HCT116 (cell line): ENCODE results near the gene RNF4. TPM values are rescaled to one million over a fixed set of nuclear protein-coding genes. Genes with fewer than 3 reads are reported as not detected.

ENCODE experiments used
- ATAC-seq: fragments of 200-7000 bp; cut with Tn5 transposase; 2 replicates; pipeline ENCODE4 v1.9.1; 2020; ENCODE audit warnings: mild to moderate bottlenecking, moderate library complexity
- BruUV-seq: library from RNA; stranded (reverse); fragments of 400-500 nt; replicated peaks from 2 replicates; lab custom pipeline; 2021; lab: Mats Ljungman, UMichigan
- CTCF ChIA-PET: fragments of 300-600 bp; sonication (Branson Sonifier 250); formaldehyde crosslinking; loops from one replicate; lab custom pipeline; 2021; ENCODE audit warnings: antibody characterized with exemption; lab: Charles Lee
- POLR2A ChIA-PET: fragments of 300-600, 350-600 bp; sonication (Branson Sonifier 250); formaldehyde crosslinking; loops from one replicate; lab custom pipeline; 2021; ENCODE audit warnings: antibody characterized with exemption; lab: Charles Lee
- RAD21 ChIA-PET, 2 experiments: fragments of 300-600 bp; sonication (Branson Sonifier 250); formaldehyde crosslinking; loops; one replicate each; lab custom pipeline; 2023; ENCODE audit warnings: low total read pairs in 2 of 2; ENCODE audit not compliant: uncharacterized antibody in 2 of 2, unreplicated experiment in 2 of 2, low non-redundant PET in 1 of 2; lab: Charles Lee
- DNase-seq: peaks from one replicate; pipeline ENCODE4 v3.0.0-alpha.2; 2010; ENCODE audit warnings: low read depth, low spot score
- H2AFZ ChIP-seq: fragments of 200-600 bp; shearing (Covaris generic), sonication (generic); 2 replicates; pipeline ENCODE4 v1.6.1; 2017; ENCODE audit warnings: low read depth, mixed run types, mixed read lengths, antibody characterized with exemption, low read length; ENCODE audit not compliant: poor library complexity, severe bottlenecking
- H3K27ac ChIP-seq: 2 replicates; pipeline ENCODE4 v1.5.1; 2012; ENCODE audit warnings: low read depth, low read length
- H3K27me3 ChIP-seq: fragments of 200-600 bp; sonication (generic); 2 replicates; pipeline ENCODE4 v1.6.1; 2016; ENCODE audit warnings: mixed run types, low read length, mixed read lengths; ENCODE audit not compliant: insufficient read depth
- H3K36me3 ChIP-seq, 2 experiments: fragments of 200-500 bp in 1 of 2; fragments of 200-600 bp in 1 of 2; sonication (Bioruptor generic) in 1 of 2; sonication (generic) in 1 of 2; 2 replicates each; pipeline versions ENCODE4 v1.5.1 to v1.6.1; 2014 to 2016; ENCODE audit warnings: low read length in 2 of 2, inconsistent platforms in 1 of 2, mixed read lengths in 1 of 2, mixed run types in 1 of 2; ENCODE audit not compliant: insufficient read depth in 2 of 2, control insufficient read depth in 1 of 2
- H3K4me1 ChIP-seq, 2 experiments: fragments of 200-600 bp in 1 of 2; sonication (generic) in 1 of 2; 2 replicates each; pipeline versions ENCODE4 v1.5.1 to v1.6.1; 2012 to 2017; ENCODE audit warnings: low read length in 2 of 2, inconsistent platforms in 1 of 2, mild to moderate bottlenecking in 1 of 2, mixed read lengths in 1 of 2, mixed run types in 1 of 2, moderate library complexity in 1 of 2; ENCODE audit not compliant: insufficient read depth in 2 of 2, control insufficient read depth in 1 of 2
- H3K4me2 ChIP-seq: fragments of 200-600 bp; sonication (generic); 2 replicates; pipeline ENCODE4 v1.6.1; 2017; ENCODE audit warnings: mixed run types, low read length, mixed read lengths
- H3K4me3 ChIP-seq, 2 experiments: fragments of 200-600 bp in 1 of 2; sonication (generic) in 1 of 2; replicated peaks in 1 of 2; 2 replicates each; pipeline ENCODE4 v1.5.1; 2011 to 2016; ENCODE audit warnings: low read length in 2 of 2, control low read depth in 1 of 2, low read depth in 1 of 2, mild to moderate bottlenecking in 1 of 2, mixed read lengths in 1 of 2, mixed run types in 1 of 2
- H3K79me2 ChIP-seq: fragments of 200-600 bp; sonication (generic); 2 replicates; pipeline ENCODE4 v1.6.1; 2017; ENCODE audit warnings: mild to moderate bottlenecking, mixed run types, low read length, moderate library complexity, mixed read lengths; ENCODE audit not compliant: insufficient read depth
- H3K9ac ChIP-seq: fragments of 200-600 bp; sonication (generic); 2 replicates; pipeline ENCODE4 v1.6.1; 2016; ENCODE audit warnings: low read length, mixed read lengths
- H3K9me2 ChIP-seq: fragments of 200-600 bp; sonication (generic), shearing (Covaris generic); 2 replicates; pipeline ENCODE4 v1.6.1; 2017; ENCODE audit warnings: mixed run types, mild to moderate bottlenecking, moderate library complexity; ENCODE audit not compliant: insufficient read depth
- H3K9me3 ChIP-seq, 2 experiments: fragments of 200-500 bp in 1 of 2; fragments of 200-600 bp in 1 of 2; sonication (Bioruptor generic) in 1 of 2; sonication (generic) in 1 of 2; 2 replicates each; pipeline ENCODE4 v1.6.1; 2014 to 2017; ENCODE audit warnings: low read length in 2 of 2, mixed read lengths in 2 of 2, inconsistent platforms in 1 of 2, low read depth in 1 of 2, mild to moderate bottlenecking in 1 of 2, mixed run types in 1 of 2, moderate library complexity in 1 of 2; ENCODE audit not compliant: control insufficient read depth in 1 of 2, insufficient read depth in 1 of 2
- H4K20me1 ChIP-seq: fragments of 200-600 bp; sonication (generic), shearing (Covaris generic); 2 replicates; pipeline ENCODE4 v1.6.1; 2017; ENCODE audit warnings: mixed run types, mild to moderate bottlenecking, moderate library complexity; ENCODE audit not compliant: insufficient read depth
- EGR1 ChIP-seq: IDR thresholded peaks from 2 replicates; pipeline ENCODE4 v1.6.1; 2012; ENCODE audit warnings: low read depth
- EZH2 ChIP-seq: fragments of 200-600 bp; sonication (generic); IDR thresholded peaks from 2 replicates; pipeline ENCODE4 v1.6.1; 2017; ENCODE audit warnings: antibody characterized with exemption, mixed run types
- POLR2A ChIP-seq: IDR thresholded peaks from 2 replicates; pipeline ENCODE4 v1.7.0; 2011; ENCODE audit warnings: borderline replicate concordance; ENCODE audit not compliant: insufficient read depth, insufficient read length; ENCODE audit errors: extremely low read depth
- SIN3A ChIP-seq: IDR thresholded peaks from 2 replicates; pipeline ENCODE4 v1.6.1; 2012; ENCODE audit warnings: low read depth
- SRF ChIP-seq: IDR thresholded peaks from 2 replicates; pipeline ENCODE4 v1.6.1; 2012; ENCODE audit warnings: low read depth
- YY1 ChIP-seq: IDR thresholded peaks from 2 replicates; pipeline ENCODE4 v1.6.1; 2011; ENCODE audit warnings: low read length, low read depth, moderate library complexity, mild to moderate bottlenecking; ENCODE audit not compliant: insufficient replicate concordance; ENCODE audit errors: extremely low read depth
- ZFX ChIP-seq: fragments of 450-650 bp; IDR thresholded peaks from 2 replicates; pipeline ENCODE4 v1.6.1; 2017
- ZNF274 ChIP-seq: fragments of 200-500 bp; sonication (Bioruptor generic); IDR thresholded peaks from 2 replicates; pipeline ENCODE4 v1.6.1; 2014; ENCODE audit warnings: mild to moderate bottlenecking, low read depth, low read length, inconsistent platforms
- intact Hi-C: fragments of 100-400 bp; cut with micrococcal nuclease; formaldehyde crosslinking; loops from 2 replicates; pipeline ENCODE4 v1.10.0; 2022
- total RNA-seq: library from RNA; stranded (reverse); gene quantifications from one replicate; pipeline ENCODE4 v1.2.1, GENCODE V29; 2021; ENCODE audit not compliant: unreplicated experiment
- TF ChIP-seq, protein P1 (sequence below): IDR thresholded peaks from 2 replicates; pipeline ENCODE4 v1.6.1; 2012
- TF ChIP-seq, protein P2 (sequence below): IDR thresholded peaks from 2 replicates; pipeline ENCODE4 v1.6.1; 2012
- TF ChIP-seq, protein P3 (sequence below): IDR thresholded peaks from 2 replicates; pipeline ENCODE4 v1.6.1; 2012; ENCODE audit warnings: low read depth

RNF4 gene
- total RNA-seq, 1 experiment from 2014 or later = 62.3 TPM

DNA sequence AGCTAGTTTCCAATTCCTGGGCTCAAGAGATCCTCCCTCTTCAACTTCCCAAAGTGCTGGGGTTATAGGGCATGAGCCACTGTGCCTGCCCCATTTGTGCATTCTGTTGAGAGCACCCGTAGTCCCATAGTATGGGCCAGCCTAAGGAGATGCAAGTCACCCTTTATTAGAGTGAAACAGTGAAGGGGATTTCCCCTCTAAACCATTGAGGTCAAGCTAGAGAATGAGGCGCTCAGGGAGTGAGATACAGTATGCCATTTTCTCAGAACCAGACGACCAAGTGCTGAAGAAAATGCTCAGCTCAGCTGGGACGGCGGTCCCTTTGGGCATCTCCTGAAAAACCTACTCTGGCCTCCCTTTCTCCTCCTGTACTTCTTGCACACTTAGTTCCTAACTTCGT, 18.7 kb downstream of the RNF4 start:
- POLR2A ChIA-PET = no interaction called here
- DNase-seq (no peak), ATAC-seq (no peak)
- no TSS peak for BruUV-seq
- Histone ChIP-seq H3K27ac (no peak overlapping the region), H3K9ac (no peak overlapping the region), H3K27me3 (no peaks in the 10 kb centered on the region), H3K9me3 (no peaks in the 10 kb centered on the region), H3K4me1 (no peaks in the 10 kb centered on the region), H3K4me3 (no peak overlapping the region), H3K79me2 (peaks cover 99% of the 10 kb centered on the region), H3K4me2 (no peak overlapping the region), H4K20me1 (peaks cover 20% of the 10 kb centered on the region; the same call in 1 of the 2 replicates), H2AFZ (no peak overlapping the region), H3K36me3 (peaks cover 9 to 32% of the 10 kb centered on the region in 2 experiments), H3K9me2 (no peaks in the 10 kb centered on the region)
- TF ChIP-seq POLR2A = no peak
- no peak for TF ChIP-seq EGR1
- no peak for TF ChIP-seq EZH2
- no peak for TF ChIP-seq SIN3A
- RAD21 ChIA-PET = no interaction called here
- intact Hi-C loops = no loop called here
- CTCF ChIA-PET = no interaction called here

DNA sequence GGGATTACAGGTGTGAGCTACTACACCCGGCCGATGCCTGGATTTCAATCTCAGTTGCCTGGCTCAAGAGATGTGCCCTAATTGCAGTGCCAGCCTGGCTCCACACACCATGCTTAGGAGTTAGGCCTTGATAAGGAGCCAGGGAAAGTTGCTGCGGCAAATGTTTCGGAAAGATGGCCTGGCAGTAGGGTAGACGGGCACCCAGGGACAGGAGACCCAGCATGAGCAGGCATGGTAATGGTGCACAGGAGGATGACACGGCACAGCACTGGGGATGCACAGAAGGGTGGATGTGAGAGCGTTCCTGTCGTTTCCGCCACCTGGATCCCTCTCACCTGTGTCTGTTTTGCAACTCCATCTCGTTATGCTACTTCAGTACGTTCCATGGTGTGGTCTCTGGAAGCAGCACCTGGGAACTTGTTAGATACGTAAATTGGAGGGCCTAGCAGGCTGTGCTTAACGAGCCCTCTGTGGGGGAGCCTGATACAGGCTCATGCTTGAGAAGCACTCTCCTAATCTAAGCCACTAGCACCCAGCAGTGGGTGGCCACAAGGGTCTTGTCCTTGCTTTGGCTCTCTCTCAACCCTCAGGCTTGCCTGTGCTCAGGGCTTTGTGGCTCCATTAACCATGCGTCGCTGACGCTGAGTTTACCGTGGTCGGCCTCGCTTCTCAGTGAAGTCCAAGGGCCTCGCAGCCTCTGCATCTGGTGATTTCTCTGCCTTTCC, 20.3 kb downstream of the RNF4 start:
- no peak for TF ChIP-seq EGR1
- TF ChIP-seq, protein P1, sequence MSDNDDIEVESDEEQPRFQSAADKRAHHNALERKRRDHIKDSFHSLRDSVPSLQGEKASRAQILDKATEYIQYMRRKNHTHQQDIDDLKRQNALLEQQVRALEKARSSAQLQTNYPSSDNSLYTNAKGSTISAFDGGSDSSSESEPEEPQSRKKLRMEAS = no peak
- TF ChIP-seq EZH2 = no peak
- no peak for TF ChIP-seq SIN3A
- no peak for TF ChIP-seq ZFX
- no peak for TF ChIP-seq YY1
- no peak for TF ChIP-seq SRF
- no peak for TF ChIP-seq ZNF274
- TF ChIP-seq, protein P2, sequence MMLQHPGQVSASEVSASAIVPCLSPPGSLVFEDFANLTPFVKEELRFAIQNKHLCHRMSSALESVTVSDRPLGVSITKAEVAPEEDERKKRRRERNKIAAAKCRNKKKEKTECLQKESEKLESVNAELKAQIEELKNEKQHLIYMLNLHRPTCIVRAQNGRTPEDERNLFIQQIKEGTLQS = no peak
- TF ChIP-seq, protein P3, sequence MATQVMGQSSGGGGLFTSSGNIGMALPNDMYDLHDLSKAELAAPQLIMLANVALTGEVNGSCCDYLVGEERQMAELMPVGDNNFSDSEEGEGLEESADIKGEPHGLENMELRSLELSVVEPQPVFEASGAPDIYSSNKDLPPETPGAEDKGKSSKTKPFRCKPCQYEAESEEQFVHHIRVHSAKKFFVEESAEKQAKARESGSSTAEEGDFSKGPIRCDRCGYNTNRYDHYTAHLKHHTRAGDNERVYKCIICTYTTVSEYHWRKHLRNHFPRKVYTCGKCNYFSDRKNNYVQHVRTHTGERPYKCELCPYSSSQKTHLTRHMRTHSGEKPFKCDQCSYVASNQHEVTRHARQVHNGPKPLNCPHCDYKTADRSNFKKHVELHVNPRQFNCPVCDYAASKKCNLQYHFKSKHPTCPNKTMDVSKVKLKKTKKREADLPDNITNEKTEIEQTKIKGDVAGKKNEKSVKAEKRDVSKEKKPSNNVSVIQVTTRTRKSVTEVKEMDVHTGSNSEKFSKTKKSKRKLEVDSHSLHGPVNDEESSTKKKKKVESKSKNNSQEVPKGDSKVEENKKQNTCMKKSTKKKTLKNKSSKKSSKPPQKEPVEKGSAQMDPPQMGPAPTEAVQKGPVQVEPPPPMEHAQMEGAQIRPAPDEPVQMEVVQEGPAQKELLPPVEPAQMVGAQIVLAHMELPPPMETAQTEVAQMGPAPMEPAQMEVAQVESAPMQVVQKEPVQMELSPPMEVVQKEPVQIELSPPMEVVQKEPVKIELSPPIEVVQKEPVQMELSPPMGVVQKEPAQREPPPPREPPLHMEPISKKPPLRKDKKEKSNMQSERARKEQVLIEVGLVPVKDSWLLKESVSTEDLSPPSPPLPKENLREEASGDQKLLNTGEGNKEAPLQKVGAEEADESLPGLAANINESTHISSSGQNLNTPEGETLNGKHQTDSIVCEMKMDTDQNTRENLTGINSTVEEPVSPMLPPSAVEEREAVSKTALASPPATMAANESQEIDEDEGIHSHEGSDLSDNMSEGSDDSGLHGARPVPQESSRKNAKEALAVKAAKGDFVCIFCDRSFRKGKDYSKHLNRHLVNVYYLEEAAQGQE = no peak
- no peak for DNase-seq
- Histone ChIP-seq H3K27me3 (no peaks in the 10 kb centered on the region), H3K9me3 (no peaks in the 10 kb centered on the region), H3K9ac (no peak overlapping the region), H3K4me3 (no peak overlapping the region), H3K79me2 (peaks cover 99% of the 10 kb centered on the region), H3K27ac (no peak overlapping the region), H3K4me1 (no peaks in the 10 kb centered on the region), H4K20me1 (peaks cover 12% of the 10 kb centered on the region; the same call in 1 of the 2 replicates), H3K4me2 (no peak overlapping the region), H3K36me3 (peaks cover 11 to 39% of the 10 kb centered on the region in 2 experiments), H3K9me2 (no peaks in the 10 kb centered on the region), H2AFZ (no peak overlapping the region)
- no TSS peak for BruUV-seq
- intact Hi-C loops = no loop called here
- ATAC-seq = no peak
- POLR2A ChIA-PET = interaction anchor here (0.6 kb wide), 1 partner anchor 65 kb away, joined by 3 read pairs; no protein-coding TSS in a partner anchor
- RAD21 ChIA-PET = no interaction called here
- CTCF ChIA-PET = interaction anchor here (1.0 kb wide), 1 partner anchor 11 kb away, joined by 5 read pairs; no protein-coding TSS in a partner anchor
